Cardiac muscle cell (in vitro differentiated cells and primary cell): ENCODE measurements around the gene RPL22. TPM values are rescaled to one million over a fixed set of nuclear protein-coding genes. Genes with fewer than 3 reads are reported as not detected.
A peak's percentile ranks its signal among the peaks of the same experiment; 100 is the strongest.

ENCODE experiments used
- DNase-seq, 2 donors: peaks; one replicate each; pipeline versions ENCODE4 v3.0.0 to v3.0.0-alpha.2; 2010 to 2017; ENCODE audit warnings: low read depth in 1 of 2, low spot score in 1 of 2
- H3K27ac ChIP-seq: fragments of 200-600 bp; sonication (generic); 2 replicates; pipeline ENCODE4 v1.5.1; 2016
- H3K27me3 ChIP-seq: fragments of 200-600 bp; sonication (generic); 2 replicates; pipeline ENCODE4 v1.6.0; 2016; ENCODE audit warnings: control low read depth
- H3K36me3 ChIP-seq: fragments of 200-600 bp; sonication (generic); 2 replicates; pipeline ENCODE4 v1.5.1; 2016; ENCODE audit warnings: control low read depth
- H3K4me1 ChIP-seq: fragments of 200-600 bp; sonication (generic); 2 replicates; pipeline ENCODE4 v1.8.1; 2017; ENCODE audit warnings: low read depth, mild to moderate bottlenecking, mixed run types
- H3K4me3 ChIP-seq: fragments of 200-600 bp; sonication (generic); 2 replicates; pipeline ENCODE4 v1.5.1; 2016; ENCODE audit warnings: mild to moderate bottlenecking
- H3K9me3 ChIP-seq: fragments of 200-600 bp; sonication (generic); 2 replicates; pipeline ENCODE4 v1.5.1; 2017; ENCODE audit warnings: low read depth, mild to moderate bottlenecking, control low read depth
- polyA plus RNA-seq: library from polyadenylated mRNA; unstranded; fragments of >200 nt; fragmentation: Nextera tagmentation; extraction: Ambion mirVana; gene quantifications from 2 replicates; pipeline ENCODE4 v1.2.1, GENCODE V29; 2016
- total RNA-seq: library from RNA; depleted of rRNA; stranded (reverse); fragments of >200 nt; gene quantifications from 2 replicates; pipeline ENCODE4 v1.2.3, GENCODE V29; 2016
- TF ChIP-seq, protein P1 (sequence below): IDR thresholded peaks from 2 replicates; pipeline ENCODE4 v1.5.1; 2012; ENCODE audit warnings: low read depth, mild to moderate bottlenecking, low read length

Gene RPL22
- total and polyA plus RNA-seq, 2 experiments from 2014 or later: 130 to 132 TPM

DNA sequence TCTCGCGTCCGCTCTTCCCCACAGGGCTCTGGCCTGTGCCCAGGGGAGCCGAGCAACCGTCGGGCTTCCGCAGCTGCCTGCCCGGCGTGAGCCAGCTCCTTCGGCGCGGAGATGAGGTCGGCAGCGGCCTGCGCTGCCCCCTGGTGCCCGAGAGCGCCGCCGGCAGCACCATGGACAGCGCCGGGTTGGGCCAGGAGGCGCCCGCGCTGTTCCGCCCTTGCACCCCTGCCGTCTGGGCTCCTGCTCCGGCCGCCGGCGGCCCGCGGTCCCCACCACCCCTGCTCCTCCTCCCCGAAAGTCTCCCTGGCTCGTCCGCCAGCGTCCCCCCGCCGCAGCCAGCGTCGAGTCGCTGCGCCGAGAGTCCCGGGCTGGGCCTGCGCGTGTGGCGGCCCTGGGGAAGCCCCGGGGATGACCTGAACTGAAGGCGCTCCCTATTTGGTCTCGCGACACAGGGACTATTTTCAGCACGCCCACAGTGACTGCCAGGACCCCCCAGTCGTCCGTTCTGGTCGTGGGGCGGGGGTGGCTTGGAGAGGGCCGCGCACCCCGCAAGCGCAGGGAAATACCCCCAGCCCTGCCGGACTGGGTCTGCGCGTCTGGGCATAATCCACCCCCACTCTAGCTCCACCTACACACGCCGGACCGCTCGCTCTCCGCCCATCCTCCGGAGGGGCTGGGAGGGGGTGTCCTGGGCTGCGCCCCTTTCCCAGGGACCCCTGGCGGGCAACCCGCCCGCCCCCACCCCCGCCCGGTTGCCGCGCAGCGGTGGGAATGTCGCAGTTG is 45.9 kb upstream of the RPL22 start:
- Histone ChIP-seq H3K36me3 (no peaks in the 10 kb centered on the region), H3K9me3 (no peaks in the 10 kb centered on the region), H3K27ac (no peak overlapping the region), H3K4me3 (peak overlapping the region; percentile 24), H3K4me1 (peaks cover 17% of the 10 kb centered on the region), H3K27me3 (peaks cover 100% of the 10 kb centered on the region)
- TF ChIP-seq, protein P1, sequence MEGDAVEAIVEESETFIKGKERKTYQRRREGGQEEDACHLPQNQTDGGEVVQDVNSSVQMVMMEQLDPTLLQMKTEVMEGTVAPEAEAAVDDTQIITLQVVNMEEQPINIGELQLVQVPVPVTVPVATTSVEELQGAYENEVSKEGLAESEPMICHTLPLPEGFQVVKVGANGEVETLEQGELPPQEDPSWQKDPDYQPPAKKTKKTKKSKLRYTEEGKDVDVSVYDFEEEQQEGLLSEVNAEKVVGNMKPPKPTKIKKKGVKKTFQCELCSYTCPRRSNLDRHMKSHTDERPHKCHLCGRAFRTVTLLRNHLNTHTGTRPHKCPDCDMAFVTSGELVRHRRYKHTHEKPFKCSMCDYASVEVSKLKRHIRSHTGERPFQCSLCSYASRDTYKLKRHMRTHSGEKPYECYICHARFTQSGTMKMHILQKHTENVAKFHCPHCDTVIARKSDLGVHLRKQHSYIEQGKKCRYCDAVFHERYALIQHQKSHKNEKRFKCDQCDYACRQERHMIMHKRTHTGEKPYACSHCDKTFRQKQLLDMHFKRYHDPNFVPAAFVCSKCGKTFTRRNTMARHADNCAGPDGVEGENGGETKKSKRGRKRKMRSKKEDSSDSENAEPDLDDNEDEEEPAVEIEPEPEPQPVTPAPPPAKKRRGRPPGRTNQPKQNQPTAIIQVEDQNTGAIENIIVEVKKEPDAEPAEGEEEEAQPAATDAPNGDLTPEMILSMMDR: peak; percentile 87
- peak; percentile 88 to 92 for DNase-seq

DNA sequence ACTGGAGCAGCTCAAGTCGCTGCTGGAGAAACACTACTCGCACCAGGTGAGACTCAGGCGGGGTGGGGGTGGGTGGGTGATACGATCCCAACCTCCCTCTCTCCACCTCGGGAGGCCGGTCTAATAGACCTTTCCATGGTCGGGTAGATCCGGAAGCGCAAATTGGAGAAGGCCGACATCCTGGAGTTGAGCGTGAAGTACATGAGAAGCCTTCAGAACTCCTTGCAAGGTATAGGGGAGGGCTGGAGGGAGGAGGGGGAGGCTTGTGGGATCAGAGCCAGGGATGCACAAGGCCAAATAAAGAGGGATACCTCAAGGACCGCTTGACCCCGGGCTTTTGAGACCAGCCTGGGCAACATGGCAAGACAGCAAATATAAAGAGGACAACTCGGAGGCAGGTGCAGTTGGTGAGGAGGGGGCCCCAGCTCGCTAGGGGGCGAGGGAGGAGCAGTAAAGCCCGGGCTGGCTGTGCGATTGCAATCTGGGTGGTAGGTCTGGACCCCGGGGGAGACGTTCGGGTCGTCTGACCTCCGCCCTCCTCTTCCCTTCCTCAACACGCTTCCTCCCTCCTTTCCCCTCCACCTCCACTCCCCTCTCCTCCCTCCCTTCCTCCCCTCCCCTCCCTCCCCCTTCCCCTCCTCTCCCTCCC is 45.1 kb upstream of the RPL22 start:
- TF ChIP-seq, protein P1: no peak
- H3K27ac ChIP-seq: no peak overlapping the region
- peaks cover 17% of the 10 kb centered on the region for H3K4me1 ChIP-seq
- H3K4me3 ChIP-seq: no peak overlapping the region
- H3K27me3 ChIP-seq: peaks cover 99% of the 10 kb centered on the region
- H3K36me3 ChIP-seq: no peaks in the 10 kb centered on the region
- H3K9me3 ChIP-seq: no peaks in the 10 kb centered on the region
- DNase-seq: no peak

- TF ChIP-seq, protein P1: no peak
- Histone ChIP-seq H3K27ac (no peak within 1 kb of the TSS), H3K36me3 (no peaks in the 10 kb centered on the region), H3K4me1 (peaks cover 17% of the 10 kb centered on the region), H3K4me3 (no peak within 1 kb of the TSS), H3K9me3 (no peaks in the 10 kb centered on the region), H3K27me3 (peaks cover 99% of the 10 kb centered on the region)
- DNase-seq: no peak
Observed at GRCh38 chr1:6243993-6244392, 44.6 kb upstream of the RPL22 start, which contains the start of gene HES3. Gene HES3, plus strand, starts transcription at chr1:6244179. Its CDS starts 187 bp downstream, at chr1:6244366.

- TF ChIP-seq, protein P1: no peak
- Histone ChIP-seq H3K4me1 (peaks cover 17% of the 10 kb centered on the region), H3K4me3 (no peak overlapping the region)
Observed at GRCh38 chr1:6243053-6243834, 43.8 kb upstream of the RPL22 start.

DNA sequence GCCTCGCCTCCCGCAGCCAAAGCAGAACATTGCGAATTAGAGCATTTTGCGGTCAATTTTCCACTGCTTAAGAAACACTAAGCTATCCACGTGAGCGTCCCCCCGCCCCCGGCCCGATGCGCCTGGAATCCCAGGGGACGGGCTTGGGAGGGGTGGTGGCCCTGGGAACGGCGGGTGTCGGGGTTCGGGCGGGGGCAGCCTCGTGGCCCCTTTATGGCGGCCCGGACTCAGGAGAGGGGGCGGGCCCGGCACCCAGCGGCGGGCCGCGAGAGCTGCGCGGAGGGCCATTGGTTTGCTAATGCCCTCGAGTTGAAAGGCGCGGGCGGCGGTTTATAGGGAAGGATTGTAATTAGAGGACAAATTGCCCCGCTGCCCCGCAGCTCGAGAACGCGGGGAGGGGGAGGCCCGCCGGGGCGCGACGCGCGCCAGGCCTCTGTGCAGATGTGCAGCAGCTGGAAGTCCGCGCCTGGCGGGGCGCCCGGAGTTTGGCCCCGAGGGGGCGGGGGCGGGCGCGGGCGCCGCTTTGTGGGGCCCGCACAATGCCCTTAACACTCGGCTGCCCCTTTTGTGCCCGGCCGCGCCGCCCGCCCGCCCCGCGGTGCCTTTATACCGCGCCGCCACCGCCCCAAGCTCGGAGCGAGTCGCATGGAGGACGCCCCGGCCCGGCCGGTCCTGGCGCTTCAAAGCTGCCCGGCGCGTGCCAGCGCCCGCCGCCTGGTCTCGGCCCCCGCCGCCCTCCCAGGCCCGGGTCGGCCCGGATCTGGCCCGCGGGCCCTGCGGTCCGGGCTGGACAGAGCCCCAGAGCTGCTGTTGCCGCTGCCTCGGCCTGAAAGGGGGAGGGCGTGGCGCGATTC is 42.7 kb upstream of the RPL22 start:
- H3K36me3 ChIP-seq: no peaks in the 10 kb centered on the region
- peaks cover 17% of the 10 kb centered on the region for H3K4me1 ChIP-seq
- TF ChIP-seq, protein P1: no peak
- no peaks in the 10 kb centered on the region for H3K9me3 ChIP-seq
- DNase-seq: no peak
- peaks cover 84% of the 10 kb centered on the region for H3K27me3 ChIP-seq
- peak overlapping the region; percentile 15 for H3K4me3 ChIP-seq
- H3K27ac ChIP-seq: no peak overlapping the region

More at GRCh38 chr1:6243053-6243834, 43.8 kb upstream of the RPL22 start:
- Histone ChIP-seq H3K27me3 (peaks cover 95% of the 10 kb centered on the region), H3K27ac (no peak overlapping the region), H3K36me3 (no peaks in the 10 kb centered on the region), H3K9me3 (no peaks in the 10 kb centered on the region)
- DNase-seq: no peak
